Measurements from ENCODE around the gene CUL7. TPM values are rescaled to one million over a fixed set of nuclear protein-coding genes. Genes with fewer than 3 reads are reported as not detected.
"Not testable (repeated sequence)": the region's sequence is repeated elsewhere in the genome, so short reads cannot be mapped to it uniquely, and the experiment has no call there.

CUL7 gene
- total RNA-seq, 1 experiment from 2014 or later = 19.6 TPM

GRCh38 chr6:43043310-43043709 lies 10.3 kb downstream of the CUL7 start:
- peaks cover 23% of the 10 kb centered on the region for H3K36me3 ChIP-seq (replicated peaks; ENCODE audit: control insufficient read depth, insufficient read depth, low read length)
- no peak overlapping the region for H3K4me3 ChIP-seq (ENCODE audit: insufficient read depth, low read depth, low read length)
- no peak for DNase-seq
- H3K27me3 ChIP-seq (ENCODE audit: control insufficient read depth, insufficient read depth, low read length) = no peaks in the 10 kb centered on the region

DNA sequence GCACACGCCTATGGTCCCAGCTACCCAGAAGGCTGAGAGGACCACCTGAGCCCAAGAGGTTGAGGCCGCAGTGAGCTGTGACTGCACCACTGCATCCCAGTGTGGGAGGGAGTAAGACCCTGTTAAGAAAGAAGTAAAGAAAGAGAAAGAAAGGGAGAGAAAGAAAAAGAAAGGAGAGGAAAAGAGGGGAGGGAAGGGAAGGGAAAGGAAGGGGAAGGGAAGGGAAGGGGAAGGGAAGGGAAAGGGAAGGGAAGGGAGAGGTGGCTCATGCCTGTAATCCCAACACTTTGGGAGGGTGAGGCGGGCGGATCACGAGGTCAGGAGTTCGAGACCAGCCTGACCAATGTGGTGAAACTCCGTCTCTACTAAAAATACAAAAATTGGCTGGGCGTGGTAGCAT lies 12.2 kb downstream of the CUL7 start:
- not testable (repeated sequence) for H3K4me3 ChIP-seq (ENCODE audit: insufficient read depth, low read depth, low read length); DNase-seq; H3K27me3 ChIP-seq (ENCODE audit: control insufficient read depth, insufficient read depth, low read length)
- peaks cover 24% of the 10 kb centered on the region for H3K36me3 ChIP-seq (replicated peaks; ENCODE audit: control insufficient read depth, insufficient read depth, low read length)

DNA sequence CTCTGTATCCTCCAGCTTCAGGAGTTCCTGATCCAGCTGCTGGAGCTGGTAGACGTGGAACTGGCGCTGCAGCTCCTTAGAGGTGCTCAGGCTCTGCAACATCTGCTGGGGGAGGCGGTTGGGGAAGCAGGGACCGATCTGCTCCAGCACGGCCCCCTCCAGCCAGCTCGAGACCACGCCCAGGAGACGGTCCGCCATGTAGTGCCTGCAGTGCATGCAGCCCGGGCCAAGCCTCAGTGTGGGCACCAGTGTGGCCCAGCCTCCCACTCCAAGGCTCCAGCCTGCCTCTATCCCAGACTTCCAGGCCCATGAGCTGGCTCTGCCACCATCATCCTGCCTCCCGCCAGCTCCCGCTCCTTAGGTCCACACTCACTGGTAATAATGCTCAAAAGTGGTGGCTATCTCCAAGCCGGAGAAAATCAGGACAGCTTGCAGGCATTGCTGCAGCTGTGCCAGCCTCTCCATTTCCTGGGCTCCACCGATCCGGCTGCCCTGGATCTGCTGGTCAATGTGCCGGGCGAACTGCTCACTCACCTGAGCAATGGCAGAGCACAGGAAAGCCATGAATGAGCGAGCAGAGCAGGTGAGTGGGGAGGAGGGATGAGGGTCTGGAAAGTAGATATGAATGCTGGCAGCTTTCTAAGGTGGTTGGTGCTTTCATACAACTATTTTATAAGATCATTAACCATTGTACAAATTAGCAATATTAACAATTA lies 13.0 kb downstream of the CUL7 start:
- DNase-seq = no peak
- Histone ChIP-seq H3K36me3 (replicated peaks; ENCODE audit: control insufficient read depth, insufficient read depth, low read length) (peaks cover 23% of the 10 kb centered on the region), H3K27me3 (ENCODE audit: control insufficient read depth, insufficient read depth, low read length) (no peaks in the 10 kb centered on the region)

DNA sequence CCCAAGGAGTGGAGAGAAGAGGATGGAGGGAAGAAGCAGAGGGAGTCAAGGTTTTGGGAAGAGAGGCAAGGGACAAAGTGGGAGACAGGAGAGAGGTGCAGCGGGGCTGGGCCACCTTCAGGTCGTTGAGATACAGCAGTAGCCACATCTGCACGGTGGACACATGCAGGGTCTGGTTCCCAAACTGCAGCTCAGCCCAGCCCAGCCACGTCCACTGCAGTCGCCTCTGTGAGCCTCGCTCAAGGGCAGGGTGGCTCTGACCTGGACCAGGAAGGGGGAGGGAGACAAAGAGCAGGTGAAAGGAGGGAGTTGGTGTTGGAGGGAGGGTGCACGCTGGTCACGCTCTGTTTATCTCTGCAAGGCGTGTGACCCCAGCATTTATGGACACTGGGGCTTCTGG lies 14.9 kb downstream of the CUL7 start:
- no peak for DNase-seq
- Histone ChIP-seq H3K27me3 (ENCODE audit: control insufficient read depth, insufficient read depth, low read length) (no peaks in the 10 kb centered on the region), H3K36me3 (replicated peaks; ENCODE audit: control insufficient read depth, insufficient read depth, low read length) (peaks cover 24% of the 10 kb centered on the region), H3K4me3 (ENCODE audit: insufficient read depth, low read depth, low read length) (no peak overlapping the region)

More for the DNA sequence above, 13.0 kb downstream of the CUL7 start:
- H3K4me3 ChIP-seq (ENCODE audit: insufficient read depth, low read depth, low read length) = no peak overlapping the region

DNA sequence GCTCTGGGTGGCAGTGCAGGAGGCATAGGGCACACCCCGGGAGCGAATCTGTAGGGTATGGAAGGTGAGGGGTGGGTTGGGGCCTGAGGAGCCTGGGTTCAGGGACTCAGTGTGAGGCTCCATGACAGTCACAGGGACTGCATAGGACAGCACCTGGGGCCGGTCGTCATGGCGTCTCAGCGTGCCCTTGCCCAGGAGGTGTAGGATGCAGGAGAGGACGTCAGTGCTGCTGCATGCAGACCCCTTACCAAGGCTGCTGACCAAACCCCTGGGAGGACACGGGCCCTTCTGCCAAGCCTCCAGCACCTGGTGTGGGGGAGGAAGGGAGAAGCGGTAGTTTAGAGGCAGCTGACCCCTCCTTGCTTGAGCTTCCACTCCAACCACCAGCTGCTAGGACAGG lies 15.9 kb downstream of the CUL7 start:
- no peaks in the 10 kb centered on the region for H3K27me3 ChIP-seq (ENCODE audit: control insufficient read depth, insufficient read depth, low read length)

DNA sequence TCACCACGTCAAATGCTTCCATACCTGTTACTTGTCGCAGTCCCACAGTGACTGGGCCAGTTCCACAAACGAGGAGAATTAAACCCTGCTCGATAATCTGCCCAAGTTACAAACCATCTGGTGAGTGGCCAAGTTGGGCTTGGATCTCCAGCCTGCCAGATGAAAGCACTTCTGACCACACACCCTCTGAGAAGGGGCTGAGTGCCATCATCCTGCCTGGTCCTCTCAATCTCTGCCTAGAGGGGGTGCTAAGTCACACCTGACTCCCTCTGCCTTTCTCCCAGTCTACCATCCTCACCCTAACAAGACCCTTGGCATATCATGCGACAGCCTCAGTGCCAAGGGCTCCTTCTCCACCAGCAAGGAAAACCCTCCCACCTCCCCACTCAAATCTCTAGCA lies 16.5 kb downstream of the CUL7 start:
- no peak for DNase-seq
- Histone ChIP-seq H3K27me3 (ENCODE audit: control insufficient read depth, insufficient read depth, low read length) (no peaks in the 10 kb centered on the region), H3K4me3 (ENCODE audit: insufficient read depth, low read depth, low read length) (no peak overlapping the region), H3K36me3 (replicated peaks; ENCODE audit: control insufficient read depth, insufficient read depth, low read length) (peaks cover 23% of the 10 kb centered on the region)

More for the DNA sequence above, 15.9 kb downstream of the CUL7 start:
- no peak for DNase-seq
- Histone ChIP-seq H3K4me3 (ENCODE audit: insufficient read depth, low read depth, low read length) (no peak overlapping the region), H3K36me3 (replicated peaks; ENCODE audit: control insufficient read depth, insufficient read depth, low read length) (peaks cover 24% of the 10 kb centered on the region)

DNA sequence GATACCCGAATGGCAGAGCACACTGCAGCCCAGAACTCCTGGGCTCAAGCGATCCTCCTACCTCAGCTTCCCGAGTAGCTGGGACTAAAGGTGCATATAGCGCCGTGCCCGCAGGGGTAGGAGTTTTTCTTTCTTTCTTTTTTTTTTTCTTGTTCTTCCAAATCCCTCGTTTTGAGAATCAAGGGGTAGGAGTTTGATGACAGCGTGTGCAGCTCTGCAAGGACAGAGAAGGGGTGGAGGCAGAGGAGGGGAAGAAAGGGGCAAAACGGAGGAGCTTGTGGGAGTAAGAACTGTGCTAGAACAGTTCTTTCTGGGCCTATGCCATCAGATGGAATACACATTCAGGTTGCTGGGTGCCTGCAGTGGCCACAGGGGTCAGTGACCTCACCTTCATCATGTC lies 16.9 kb downstream of the CUL7 start:
- H3K36me3 ChIP-seq (replicated peaks; ENCODE audit: control insufficient read depth, insufficient read depth, low read length) = peaks cover 23% of the 10 kb centered on the region
- no peak overlapping the region for H3K4me3 ChIP-seq (ENCODE audit: insufficient read depth, low read depth, low read length)

GRCh38 chr6:43035495-43036194 lies 18.0 kb downstream of the CUL7 start:
- H3K36me3 ChIP-seq (replicated peaks; ENCODE audit: control insufficient read depth, insufficient read depth, low read length) = peaks cover 20% of the 10 kb centered on the region
- no peak for DNase-seq
- no peaks in the 10 kb centered on the region for H3K27me3 ChIP-seq (ENCODE audit: control insufficient read depth, insufficient read depth, low read length)
- no peak overlapping the region for H3K4me3 ChIP-seq (ENCODE audit: insufficient read depth, low read depth, low read length)

More for the DNA sequence above, 16.9 kb downstream of the CUL7 start:
- no peaks in the 10 kb centered on the region for H3K27me3 ChIP-seq (ENCODE audit: control insufficient read depth, insufficient read depth, low read length)
- DNase-seq = no peak

DNA sequence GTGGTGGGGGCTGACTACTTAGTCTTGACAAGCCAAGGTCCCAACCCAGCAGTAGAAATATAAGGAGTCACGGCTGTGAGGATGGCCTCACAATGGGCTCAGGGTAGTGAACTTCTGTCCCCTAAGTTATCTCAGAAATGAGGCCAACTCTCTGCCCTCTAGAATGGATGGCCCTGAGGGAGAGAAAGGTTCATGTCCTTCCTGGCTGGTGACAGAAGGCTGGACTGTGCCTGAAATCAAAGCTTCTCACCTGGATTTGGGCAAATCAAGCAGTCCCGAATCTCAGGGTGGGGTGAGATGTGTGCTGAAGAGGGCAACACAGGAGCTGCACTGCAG lies 19.5 kb downstream of the CUL7 start:
- H3K36me3 ChIP-seq (replicated peaks; ENCODE audit: control insufficient read depth, insufficient read depth, low read length) = peaks cover 24% of the 10 kb centered on the region
- H3K4me3 ChIP-seq (ENCODE audit: insufficient read depth, low read depth, low read length) = no peak overlapping the region
- DNase-seq = no peak
- H3K27me3 ChIP-seq (ENCODE audit: control insufficient read depth, insufficient read depth, low read length) = no peaks in the 10 kb centered on the region

DNA sequence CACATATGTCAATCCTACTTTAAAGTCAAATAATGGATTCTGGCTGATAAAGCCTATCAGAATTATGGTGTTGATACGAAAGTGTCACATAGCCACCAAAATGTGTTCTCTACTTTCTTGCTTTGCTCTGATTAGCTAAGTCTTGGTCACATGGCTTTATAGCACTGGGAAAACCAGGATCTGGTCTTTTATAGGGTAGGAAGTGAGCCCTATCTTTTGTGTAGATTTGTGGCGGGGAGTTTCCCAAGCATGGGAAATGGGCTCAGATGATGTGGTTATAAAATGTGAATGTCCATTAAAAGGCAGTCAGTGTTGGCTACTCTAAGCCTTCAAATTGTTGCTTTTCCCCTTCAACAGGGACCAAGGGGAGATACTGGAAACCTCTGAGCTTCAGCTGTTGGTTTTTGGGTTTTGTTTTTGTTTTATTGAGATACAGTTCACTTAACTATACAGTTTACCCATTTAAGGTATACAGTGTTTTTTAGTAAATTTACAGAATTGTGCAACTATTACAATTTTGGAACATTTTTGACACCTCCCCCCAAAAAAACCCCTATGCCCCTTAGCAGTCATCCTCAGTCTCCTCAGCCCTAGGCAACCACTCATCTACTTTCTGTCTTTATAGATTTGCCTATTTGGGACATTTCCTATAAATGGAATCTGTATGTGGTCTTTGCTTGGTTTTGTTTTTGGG lies 20.0 kb downstream of the CUL7 start:
- no peaks in the 10 kb centered on the region for H3K27me3 ChIP-seq (ENCODE audit: control insufficient read depth, insufficient read depth, low read length)
- H3K4me3 ChIP-seq (ENCODE audit: insufficient read depth, low read depth, low read length) = no peak overlapping the region
- peaks cover 27% of the 10 kb centered on the region for H3K36me3 ChIP-seq (replicated peaks; ENCODE audit: control insufficient read depth, insufficient read depth, low read length)
- DNase-seq = no peak

DNA sequence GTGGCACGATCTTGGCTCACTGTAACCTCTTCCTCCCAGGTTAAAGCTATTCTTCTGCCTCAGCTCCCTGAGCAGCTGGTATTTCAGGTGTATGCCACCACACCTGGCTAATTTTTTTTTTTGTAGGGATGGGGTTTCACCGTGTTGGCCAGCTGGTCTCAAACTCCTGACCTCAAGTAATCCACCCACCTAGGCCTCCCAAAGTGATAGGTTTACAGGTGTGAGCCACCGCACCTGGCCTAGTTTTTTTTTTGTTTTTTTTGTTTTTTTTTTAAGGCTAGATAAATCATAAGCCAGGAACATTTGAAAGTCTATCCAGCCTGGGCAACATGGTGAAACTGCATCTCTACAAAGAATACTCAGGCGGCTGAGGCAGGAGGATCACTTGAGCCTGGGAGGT lies 21.3 kb downstream of the CUL7 start:
- H3K36me3 ChIP-seq (replicated peaks; ENCODE audit: control insufficient read depth, insufficient read depth, low read length) = peaks cover 28% of the 10 kb centered on the region
- no peaks in the 10 kb centered on the region for H3K27me3 ChIP-seq (ENCODE audit: control insufficient read depth, insufficient read depth, low read length)
- no peak overlapping the region for H3K4me3 ChIP-seq (ENCODE audit: insufficient read depth, low read depth, low read length)
- DNase-seq = no peak

GRCh38 chr6:43029120-43029519 lies 24.5 kb downstream of the CUL7 start:
- peaks cover 43% of the 10 kb centered on the region for H3K36me3 ChIP-seq (replicated peaks; ENCODE audit: control insufficient read depth, insufficient read depth, low read length)
- DNase-seq = no peak
- no peaks in the 10 kb centered on the region for H3K27me3 ChIP-seq (ENCODE audit: control insufficient read depth, insufficient read depth, low read length)
- no peak overlapping the region for H3K4me3 ChIP-seq (ENCODE audit: insufficient read depth, low read depth, low read length)

DNA sequence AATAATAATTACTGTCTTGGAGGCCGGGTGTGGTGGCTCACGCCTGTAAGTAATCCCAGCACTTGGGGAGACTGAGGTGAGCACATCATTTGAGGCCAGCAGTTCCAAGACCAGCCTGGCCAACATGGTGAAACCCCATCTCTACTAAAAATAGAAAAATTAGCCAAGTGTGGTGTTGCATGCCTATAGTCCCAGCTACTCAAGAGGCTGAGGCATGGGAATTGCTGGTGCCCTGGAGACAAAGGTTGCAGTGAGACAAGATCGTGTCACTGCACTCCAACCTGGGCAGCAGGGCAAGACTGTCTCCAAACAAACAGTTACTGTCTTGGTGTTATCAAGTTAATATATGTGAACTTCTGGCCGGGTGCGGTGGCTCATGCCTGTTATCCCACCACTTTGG lies 27.3 kb downstream of the CUL7 start:
- H3K36me3 ChIP-seq (replicated peaks; ENCODE audit: control insufficient read depth, insufficient read depth, low read length) = peaks cover 44% of the 10 kb centered on the region
- H3K4me3 ChIP-seq (ENCODE audit: insufficient read depth, low read depth, low read length) = no peak overlapping the region
- no peaks in the 10 kb centered on the region for H3K27me3 ChIP-seq (ENCODE audit: control insufficient read depth, insufficient read depth, low read length)
- no peak for DNase-seq

GRCh38 chr6:43024436-43024835 lies 29.2 kb downstream of the CUL7 start:
- Histone ChIP-seq H3K4me3 (ENCODE audit: insufficient read depth, low read depth, low read length) (no peak overlapping the region), H3K27me3 (ENCODE audit: control insufficient read depth, insufficient read depth, low read length) (no peaks in the 10 kb centered on the region), H3K36me3 (replicated peaks; ENCODE audit: control insufficient read depth, insufficient read depth, low read length) (peaks cover 41% of the 10 kb centered on the region)
- DNase-seq = no peak

Data from H7 (cell line).